ENCODE measurements around the gene CPN1.

CPN1 gene

GRCh38 chr10:99995269-99995668, 86.4 kb downstream of the CPN1 start:
- peaks cover 3% of the 10 kb centered on the region; the same call in 1 of the 2 replicates for H3K79me2 ChIP-seq (ENCODE audit: low read length)
- TF ChIP-seq EZH2phosphoT487 (IDR thresholded peaks at IDR 0.05; ENCODE audit: low read length) (no peak), CTCF (IDR thresholded peaks at IDR 0.05; ENCODE audit: low read length) (no peak)
- no peak overlapping the region for H3K4me3 ChIP-seq (ENCODE audit: low read length)
- H3K4me1 ChIP-seq (ENCODE audit: low read length) = peaks cover 14% of the 10 kb centered on the region
- H3F3A ChIP-seq (ENCODE audit: insufficient read depth, low read length) = no peaks in the 10 kb centered on the region
- no peak for DNase-seq
- no peaks in the 10 kb centered on the region for H3K9me2 ChIP-seq (replicated peaks; ENCODE audit: insufficient read depth, low read length)
- no peaks in the 10 kb centered on the region for H3K9me3 ChIP-seq (replicated peaks; ENCODE audit: insufficient read depth, low read length)
- H2AFZ ChIP-seq (ENCODE audit: low read length) = no peak overlapping the region
- H3K36me3 ChIP-seq (replicated peaks; ENCODE audit: insufficient read depth, low read length) = no peaks in the 10 kb centered on the region
- no peak overlapping the region for H3K4me2 ChIP-seq (ENCODE audit: low read depth, low read length)
- H4K20me1 ChIP-seq (ENCODE audit: insufficient read depth, low read length) = no peaks in the 10 kb centered on the region
- no peak overlapping the region for H3K27ac ChIP-seq (ENCODE audit: low read length)
- no peak overlapping the region for H3K9ac ChIP-seq (ENCODE audit: low read length)
- H3K27me3 ChIP-seq (replicated peaks; ENCODE audit: insufficient read depth, low read length) = no peaks in the 10 kb centered on the region

DNA sequence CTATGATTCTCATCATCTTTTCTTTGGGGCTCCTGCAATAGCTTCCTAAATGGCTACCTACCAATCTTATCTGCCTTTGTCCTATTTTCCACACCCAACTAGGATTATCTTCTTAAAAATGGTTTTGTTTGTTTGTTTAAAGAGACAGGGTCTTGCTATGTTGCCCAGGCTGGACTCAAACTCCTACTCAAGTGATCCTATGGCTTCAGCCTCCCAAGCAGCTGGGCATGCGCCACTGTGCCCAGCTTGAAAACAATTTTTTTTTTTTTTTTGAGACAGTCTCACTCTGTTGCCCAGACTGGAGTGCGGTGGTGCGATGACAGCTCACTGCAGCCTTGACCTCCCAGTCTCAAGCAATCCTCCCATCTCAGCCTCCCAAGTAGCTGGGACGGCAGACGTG, 86.9 kb downstream of the CPN1 start:
- no peak for DNase-seq
- no peaks in the 10 kb centered on the region; the same call in 1 of the 2 replicates for H3K79me2 ChIP-seq (ENCODE audit: low read length)
- H3K27ac ChIP-seq (ENCODE audit: low read length) = no peak overlapping the region
- no peak overlapping the region for H3K4me2 ChIP-seq (ENCODE audit: low read depth, low read length)
- H3F3A ChIP-seq (ENCODE audit: insufficient read depth, low read length) = no peaks in the 10 kb centered on the region
- no peaks in the 10 kb centered on the region for H3K36me3 ChIP-seq (replicated peaks; ENCODE audit: insufficient read depth, low read length)
- H3K27me3 ChIP-seq (replicated peaks; ENCODE audit: insufficient read depth, low read length) = no peaks in the 10 kb centered on the region
- no peak overlapping the region for H3K9ac ChIP-seq (ENCODE audit: low read length)
- no peaks in the 10 kb centered on the region for H4K20me1 ChIP-seq (ENCODE audit: insufficient read depth, low read length)
- no peak overlapping the region for H2AFZ ChIP-seq (ENCODE audit: low read length)
- no peaks in the 10 kb centered on the region for H3K9me2 ChIP-seq (replicated peaks; ENCODE audit: insufficient read depth, low read length)
- no peak overlapping the region for H3K4me3 ChIP-seq (ENCODE audit: low read length)
- peaks cover 10% of the 10 kb centered on the region for H3K4me1 ChIP-seq (ENCODE audit: low read length)
- H3K9me3 ChIP-seq (replicated peaks; ENCODE audit: insufficient read depth, low read length) = no peaks in the 10 kb centered on the region
- TF ChIP-seq EZH2 (optimal IDR thresholded peaks at IDR 0.05; ENCODE audit: low read depth, low read length) = no peak
- TF ChIP-seq EZH2phosphoT487 (IDR thresholded peaks at IDR 0.05; ENCODE audit: low read length) = no peak
- TF ChIP-seq CTCF (IDR thresholded peaks at IDR 0.05; ENCODE audit: low read length) = no peak

DNA sequence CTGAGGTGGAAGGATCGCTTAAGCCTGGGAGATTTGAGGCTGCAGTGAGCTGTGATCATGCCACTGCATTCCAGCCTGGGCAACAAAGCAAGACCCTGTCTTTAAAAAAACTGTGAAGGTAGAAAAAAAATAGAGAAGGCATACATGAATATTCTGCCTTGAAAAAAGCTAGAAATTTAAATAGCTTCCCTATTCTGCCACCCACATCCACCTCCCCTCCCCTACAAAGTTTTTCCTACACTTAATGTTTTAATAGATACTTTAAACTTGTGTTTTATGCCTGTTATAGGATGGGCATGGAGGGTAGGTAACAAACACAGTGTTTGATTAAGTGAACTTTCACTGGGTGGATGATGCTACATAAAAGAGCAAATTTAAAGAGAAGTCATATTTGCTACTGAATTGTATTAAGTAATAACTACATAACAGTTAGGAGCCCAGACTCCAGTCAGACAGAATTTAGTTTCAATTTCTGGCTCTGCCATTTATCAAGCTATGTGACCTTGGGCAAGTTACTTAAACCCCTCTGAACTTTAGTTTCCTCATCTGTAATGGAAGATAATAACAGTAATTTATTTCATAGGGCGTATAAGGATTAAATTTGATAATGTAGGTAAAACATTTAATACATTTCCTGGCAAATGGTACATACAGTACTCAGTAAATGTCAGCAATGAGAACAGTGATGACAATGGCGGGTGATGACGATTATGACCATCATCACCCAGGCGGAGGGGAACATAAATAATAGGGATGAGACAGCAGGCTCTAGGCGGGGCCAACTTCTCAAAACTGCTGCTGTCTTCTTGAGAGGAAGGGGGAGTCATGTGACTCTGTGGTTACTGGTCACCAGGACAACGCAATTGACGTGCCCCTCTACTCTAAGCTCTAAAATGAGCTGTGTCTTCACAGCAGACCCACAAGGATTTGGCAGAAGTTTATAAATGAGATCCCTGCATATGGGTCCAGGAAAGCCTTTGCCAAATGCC, 87.7 kb downstream of the CPN1 start:
- Histone ChIP-seq H3K79me2 (ENCODE audit: low read length) (no peaks in the 10 kb centered on the region; the same call in 1 of the 2 replicates), H3K4me1 (ENCODE audit: low read length) (peaks cover 2% of the 10 kb centered on the region), H3F3A (ENCODE audit: insufficient read depth, low read length) (no peaks in the 10 kb centered on the region), H2AFZ (ENCODE audit: low read length) (no peak overlapping the region), H3K9me2 (replicated peaks; ENCODE audit: insufficient read depth, low read length) (no peaks in the 10 kb centered on the region), H3K9me3 (replicated peaks; ENCODE audit: insufficient read depth, low read length) (no peaks in the 10 kb centered on the region), H3K27me3 (replicated peaks; ENCODE audit: insufficient read depth, low read length) (no peaks in the 10 kb centered on the region), H4K20me1 (ENCODE audit: insufficient read depth, low read length) (no peaks in the 10 kb centered on the region), H3K27ac (ENCODE audit: low read length) (no peak overlapping the region), H3K36me3 (replicated peaks; ENCODE audit: insufficient read depth, low read length) (no peaks in the 10 kb centered on the region), H3K4me2 (ENCODE audit: low read depth, low read length) (no peak overlapping the region), H3K4me3 (ENCODE audit: low read length) (no peak overlapping the region), H3K9ac (ENCODE audit: low read length) (no peak overlapping the region)
- no peak for DNase-seq
- TF ChIP-seq EZH2phosphoT487 (IDR thresholded peaks at IDR 0.05; ENCODE audit: low read length) = no peak
- no peak for TF ChIP-seq CTCF (IDR thresholded peaks at IDR 0.05; ENCODE audit: low read length)
- TF ChIP-seq EZH2 (optimal IDR thresholded peaks at IDR 0.05; ENCODE audit: low read depth, low read length) = no peak
